IPS-20b (cell line): Measurements from ENCODE around the gene S100PBP.
A peak's percentile ranks its signal among the peaks of the same experiment; 100 is the strongest.

Experiments
- H3K27ac ChIP-seq: one replicate; pipeline ENCODE4 v1.5.1; 2013; ENCODE audit warnings: low read length
- H3K27me3 ChIP-seq: 2 replicates; pipeline ENCODE4 v1.6.1; 2013; ENCODE audit warnings: mild to moderate bottlenecking, low read length, inconsistent platforms; ENCODE audit not compliant: insufficient read depth
- H3K36me3 ChIP-seq: 2 replicates; pipeline ENCODE4 v1.6.1; 2013; ENCODE audit warnings: low read depth, mild to moderate bottlenecking, inconsistent platforms, low read length, moderate library complexity; ENCODE audit not compliant: insufficient read depth
- H3K4me1 ChIP-seq: 2 replicates; pipeline ENCODE4 v1.6.1; 2013; ENCODE audit warnings: mild to moderate bottlenecking, control low read depth, inconsistent platforms, low read length, moderate library complexity; ENCODE audit not compliant: insufficient read depth
- H3K4me3 ChIP-seq: 2 replicates; pipeline ENCODE4 v1.5.1; 2013; ENCODE audit warnings: mild to moderate bottlenecking, low read length, inconsistent platforms
- H3K9ac ChIP-seq: 2 replicates; pipeline ENCODE4 v1.6.1; 2013; ENCODE audit warnings: low read depth, mild to moderate bottlenecking, inconsistent platforms, low read length, moderate library complexity
- H3K9me3 ChIP-seq: 2 replicates; pipeline ENCODE4 v1.6.1; 2013; ENCODE audit warnings: mild to moderate bottlenecking, low read depth, low read length, inconsistent platforms; ENCODE audit not compliant: insufficient read depth

The S100PBP gene

GRCh38 chr1:32813941-32814739, 3.3 kb upstream of the S100PBP start:
- 0 out of 2 replicates have a peak overlapping the region, but pooled peaks have one; percentile 16 for H3K9ac ChIP-seq
- peaks cover 22% of the 10 kb centered on the region; the same call in 1 of the 2 replicates for H3K4me1 ChIP-seq
- H3K9me3 ChIP-seq = no peaks in the 10 kb centered on the region
- H3K36me3 ChIP-seq = peaks cover 41% of the 10 kb centered on the region
- H3K27me3 ChIP-seq = no peaks in the 10 kb centered on the region
- no peak overlapping the region for H3K27ac ChIP-seq
- no peak overlapping the region; the same call in 1 of the 2 replicates for H3K4me3 ChIP-seq

- Histone ChIP-seq H3K27me3 (no peaks in the 10 kb centered on the region), H3K4me3 (peak overlapping the region; percentile 86), H3K36me3 (peaks cover 16% of the 10 kb centered on the region; the same call in 1 of the 2 replicates), H3K9me3 (no peaks in the 10 kb centered on the region), H3K9ac (peak overlapping the region; percentile 99), H3K4me1 (peaks cover 22% of the 10 kb centered on the region; the same call in 1 of the 2 replicates), H3K27ac (peak overlapping the region; percentile 63)
Measured at GRCh38 chr1:32816676-32817158, 736 bp upstream of the S100PBP start.

- H3K9ac ChIP-seq = peak overlapping the region; percentile 89
- H3K27me3 ChIP-seq = no peaks in the 10 kb centered on the region
- H3K4me1 ChIP-seq = peaks cover 13% of the 10 kb centered on the region; the same call in 1 of the 2 replicates
- peak overlapping the region; percentile 86 for H3K4me3 ChIP-seq
- peaks cover 16% of the 10 kb centered on the region; the same call in 1 of the 2 replicates for H3K36me3 ChIP-seq
- no peaks in the 10 kb centered on the region for H3K9me3 ChIP-seq
- peak overlapping the region; percentile 96 for H3K27ac ChIP-seq
Measured at GRCh38 chr1:32817815-32818786, 648 bp downstream of the S100PBP start.

- Histone ChIP-seq H3K4me3 (peak overlapping the region; percentile 86), H3K36me3 (peaks cover 14% of the 10 kb centered on the region; the same call in 1 of the 2 replicates), H3K4me1 (peaks cover 10% of the 10 kb centered on the region; the same call in 1 of the 2 replicates)
Measured at GRCh38 chr1:32818804-32819541, 1.5 kb downstream of the S100PBP start.

GRCh38 chr1:32825181-32825580, 7.7 kb downstream of the S100PBP start:
- no peak overlapping the region for H3K9ac ChIP-seq
- no peaks in the 10 kb centered on the region for H3K4me1 ChIP-seq
- peaks cover 53% of the 10 kb centered on the region for H3K36me3 ChIP-seq
- H3K9me3 ChIP-seq = no peaks in the 10 kb centered on the region
- H3K4me3 ChIP-seq = no peak overlapping the region
- H3K27me3 ChIP-seq = no peaks in the 10 kb centered on the region
- H3K27ac ChIP-seq = no peak overlapping the region

More at GRCh38 chr1:32818804-32819541, 1.5 kb downstream of the S100PBP start:
- Histone ChIP-seq H3K27ac (peak overlapping the region; percentile 96), H3K9me3 (no peaks in the 10 kb centered on the region), H3K9ac (peak overlapping the region; percentile 89), H3K27me3 (no peaks in the 10 kb centered on the region)

GRCh38 chr1:32828341-32828740, 10.9 kb downstream of the S100PBP start:
- no peaks in the 10 kb centered on the region for H3K9me3 ChIP-seq
- H3K4me1 ChIP-seq = no peaks in the 10 kb centered on the region
- H3K27me3 ChIP-seq = no peaks in the 10 kb centered on the region

GRCh38 chr1:32830092-32830852, 12.8 kb downstream of the S100PBP start:
- Histone ChIP-seq H3K9me3 (no peaks in the 10 kb centered on the region), H3K36me3 (peaks cover 98% of the 10 kb centered on the region)

More at GRCh38 chr1:32828341-32828740, 10.9 kb downstream of the S100PBP start:
- no peak overlapping the region for H3K27ac ChIP-seq
- H3K36me3 ChIP-seq = peaks cover 85% of the 10 kb centered on the region
- H3K4me3 ChIP-seq = no peak overlapping the region
- no peak overlapping the region for H3K9ac ChIP-seq

GRCh38 chr1:32831878-32832277, 14.4 kb downstream of the S100PBP start:
- Histone ChIP-seq H3K9me3 (no peaks in the 10 kb centered on the region), H3K27ac (no peak overlapping the region), H3K9ac (no peak overlapping the region), H3K27me3 (no peaks in the 10 kb centered on the region), H3K4me3 (no peak overlapping the region), H3K36me3 (peaks cover 95% of the 10 kb centered on the region), H3K4me1 (no peaks in the 10 kb centered on the region)

More at GRCh38 chr1:32830092-32830852, 12.8 kb downstream of the S100PBP start:
- Histone ChIP-seq H3K27ac (no peak overlapping the region), H3K9ac (no peak overlapping the region), H3K4me3 (no peak overlapping the region), H3K4me1 (no peaks in the 10 kb centered on the region), H3K27me3 (no peaks in the 10 kb centered on the region)

- H3K27ac ChIP-seq = no peak overlapping the region
- peaks cover 17% of the 10 kb centered on the region for H3K36me3 ChIP-seq
Measured at GRCh38 chr1:32848354-32849063, 31.1 kb downstream of the S100PBP start.

More at GRCh38 chr1:32848354-32849063, 31.1 kb downstream of the S100PBP start:
- Histone ChIP-seq H3K9me3 (no peaks in the 10 kb centered on the region; the same call in 1 of the 2 replicates), H3K9ac (no peak overlapping the region), H3K4me1 (no peaks in the 10 kb centered on the region), H3K27me3 (no peaks in the 10 kb centered on the region), H3K4me3 (no peak overlapping the region)
